Gastroesophageal sphincter (tissue), 3 donors: Measurements from ENCODE around the gene GRIP1.

ENCODE experiments used
- CTCF ChIP-seq, 4 experiments: fragments of 200-600 bp in 2 of 4; fragments of 450-650 bp in 2 of 4; sonication (generic) in 1 of 4; IDR thresholded peaks; one replicate each; pipeline ENCODE4 v1.5.1; 2017 to 2019; ENCODE audit warnings: antibody characterized with exemption in 4 of 4, mild to moderate bottlenecking in 2 of 4, moderate library complexity in 2 of 4
- EP300 ChIP-seq: sonication (generic); formaldehyde crosslinking; IDR thresholded peaks from one replicate; pipeline ENCODE4 v1.6.1; 2017; ENCODE audit warnings: antibody characterized with exemption, mild to moderate bottlenecking
- POLR2A ChIP-seq, 2 donors: fragments of 450-650 bp; IDR thresholded peaks; one replicate each; pipeline ENCODE4 v1.6.1; 2017; ENCODE audit warnings: antibody characterized with exemption in 2 of 2, mild to moderate bottlenecking in 2 of 2, moderate library complexity in 1 of 2

- TF ChIP-seq CTCF (IDR thresholded peaks at IDR 0.05) (no peak), POLR2A (IDR thresholded peaks at IDR 0.05) (no peak), EP300 (no peak)
Observed at GRCh38 chr12:66375560-66375959, 303.3 kb downstream of the GRIP1 start.
